NCI-H2029 (cell line): ENCODE results near the gene LMNTD2.

Experiments used
- DNase-seq: peaks from one replicate; lab custom pipeline; 2025; lab: John Stamatoyannopoulos, UW

LMNTD2 gene

DNA sequence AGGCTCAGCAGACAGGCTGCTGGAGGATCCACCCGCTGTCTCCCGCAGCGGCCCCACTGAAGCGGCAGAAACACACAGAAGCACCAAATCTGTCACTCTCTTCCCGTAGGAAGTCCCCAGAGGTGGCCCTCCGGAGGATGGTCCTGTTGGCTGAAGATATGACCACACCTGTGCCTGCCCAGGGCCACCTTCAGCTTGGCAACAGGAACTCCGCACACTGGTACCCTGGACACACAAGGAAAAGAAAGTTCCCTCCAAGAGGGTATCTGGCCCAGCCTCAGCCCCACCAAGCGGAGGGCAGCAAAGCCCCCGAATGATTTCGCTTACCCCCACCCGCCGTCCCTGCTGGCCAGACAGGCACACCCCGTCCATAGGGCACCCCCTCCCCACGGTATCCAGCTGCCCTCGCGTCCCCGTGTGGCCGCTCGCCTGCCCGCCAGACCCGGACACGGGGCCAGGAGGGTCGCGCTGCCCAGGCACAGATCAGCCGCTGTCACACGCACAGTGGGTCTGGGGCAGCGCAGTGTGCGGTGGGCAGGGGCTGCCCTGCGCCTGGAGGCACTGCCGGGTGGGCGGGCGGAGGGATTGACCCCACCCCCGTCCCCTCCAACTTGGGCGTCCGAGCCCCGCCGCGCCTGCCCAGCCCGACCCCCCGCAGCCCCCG lies 7.2 kb upstream of the LMNTD2 start:
- DNase-seq = no peak

DNA sequence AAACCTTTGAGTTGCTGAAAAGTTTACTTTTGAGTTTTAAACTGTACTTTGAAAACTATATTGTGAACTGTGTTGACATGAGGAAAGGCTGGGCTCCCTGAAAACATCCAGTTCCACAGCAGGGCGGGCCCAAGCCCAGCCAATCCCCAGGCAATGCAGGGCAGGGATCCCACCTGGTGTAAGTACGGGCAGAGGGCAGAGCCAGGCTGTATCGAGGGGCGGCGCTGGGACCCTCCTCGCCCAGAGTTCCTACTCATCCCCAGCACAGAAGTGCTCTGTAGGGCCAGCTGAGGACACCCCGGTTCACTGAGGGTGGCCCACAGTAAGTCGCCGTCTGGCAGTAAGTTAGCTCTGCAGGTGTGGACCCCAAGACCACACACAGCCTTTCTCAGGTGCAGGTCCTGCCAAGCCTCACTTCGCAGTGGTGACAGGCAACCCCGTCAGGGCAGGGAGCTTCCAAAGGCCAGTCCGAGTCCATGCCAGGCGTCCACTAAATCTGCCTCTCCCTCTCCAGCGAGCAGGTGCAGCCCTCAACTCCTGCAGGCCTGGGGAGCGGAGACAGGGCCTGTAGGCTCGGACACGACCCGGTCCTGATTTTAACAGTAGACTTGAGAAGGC lies 6.6 kb upstream of the LMNTD2 start:
- DNase-seq = no peak

DNA sequence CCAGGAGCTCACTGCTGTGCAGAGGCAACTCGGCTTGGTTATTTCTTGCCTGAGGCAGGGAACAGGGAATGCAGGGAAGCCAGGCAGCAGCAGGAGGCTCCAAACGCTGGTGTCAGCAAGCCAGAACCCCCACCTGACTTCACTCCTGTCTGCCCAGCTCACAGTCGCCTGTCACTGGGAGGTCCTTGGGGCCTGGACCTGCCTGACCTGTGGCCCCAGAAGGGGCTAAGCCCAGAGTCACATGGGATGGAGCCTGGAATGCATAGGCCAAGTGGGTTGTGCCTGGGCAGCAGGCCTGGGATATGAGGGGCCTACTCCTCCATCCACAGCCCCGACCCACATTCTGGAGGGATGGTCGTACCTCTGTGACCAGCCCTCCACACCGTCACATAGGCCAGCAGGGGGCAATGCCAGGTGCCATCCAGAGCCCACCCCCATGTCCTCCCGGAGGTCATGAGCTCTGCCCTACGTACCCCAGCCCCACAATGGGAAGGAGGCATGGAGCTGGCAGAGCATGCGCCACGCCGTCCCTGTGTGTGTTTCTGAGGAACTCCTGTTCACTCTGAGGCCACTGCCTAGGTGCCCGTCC lies 5.5 kb upstream of the LMNTD2 start:
- DNase-seq = no peak

DNA sequence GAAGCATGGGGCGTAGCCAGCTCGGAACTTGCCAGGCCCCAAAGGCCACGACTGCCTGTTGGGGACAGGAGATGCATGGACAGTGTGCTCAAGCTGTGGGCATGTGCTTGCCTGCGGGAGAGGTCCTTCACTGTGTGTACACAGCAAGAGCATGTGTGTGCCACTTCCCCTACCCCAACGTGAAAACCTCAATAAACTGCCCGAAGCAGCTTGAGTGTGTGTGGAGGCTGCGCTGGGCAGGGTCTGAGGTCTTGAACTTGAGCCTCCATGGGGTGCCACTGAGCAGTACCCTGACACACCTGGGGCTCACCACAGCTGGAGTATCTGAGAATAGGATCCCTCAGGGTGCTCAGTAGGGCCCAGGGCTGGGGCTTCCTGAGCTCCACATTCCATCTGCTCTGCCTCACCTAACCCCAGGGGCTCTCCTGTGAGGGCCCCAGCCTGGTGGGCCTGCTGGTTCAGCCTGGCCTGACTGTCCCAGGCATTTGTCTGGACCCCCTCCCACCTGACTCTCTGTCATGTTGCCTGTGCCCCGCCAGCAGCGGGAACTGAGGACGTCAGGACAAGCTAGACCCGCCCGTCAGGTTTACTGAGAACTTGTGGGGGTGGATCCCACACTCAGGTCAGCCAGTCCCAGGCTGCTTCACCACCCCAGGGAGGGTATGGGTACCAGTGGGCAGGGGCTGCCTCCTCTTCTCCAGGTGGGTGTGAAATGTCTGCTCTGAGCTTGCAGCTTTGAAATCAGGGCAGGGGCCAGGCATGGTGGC lies 3.5 kb upstream of the LMNTD2 start:
- DNase-seq = no peak

DNA sequence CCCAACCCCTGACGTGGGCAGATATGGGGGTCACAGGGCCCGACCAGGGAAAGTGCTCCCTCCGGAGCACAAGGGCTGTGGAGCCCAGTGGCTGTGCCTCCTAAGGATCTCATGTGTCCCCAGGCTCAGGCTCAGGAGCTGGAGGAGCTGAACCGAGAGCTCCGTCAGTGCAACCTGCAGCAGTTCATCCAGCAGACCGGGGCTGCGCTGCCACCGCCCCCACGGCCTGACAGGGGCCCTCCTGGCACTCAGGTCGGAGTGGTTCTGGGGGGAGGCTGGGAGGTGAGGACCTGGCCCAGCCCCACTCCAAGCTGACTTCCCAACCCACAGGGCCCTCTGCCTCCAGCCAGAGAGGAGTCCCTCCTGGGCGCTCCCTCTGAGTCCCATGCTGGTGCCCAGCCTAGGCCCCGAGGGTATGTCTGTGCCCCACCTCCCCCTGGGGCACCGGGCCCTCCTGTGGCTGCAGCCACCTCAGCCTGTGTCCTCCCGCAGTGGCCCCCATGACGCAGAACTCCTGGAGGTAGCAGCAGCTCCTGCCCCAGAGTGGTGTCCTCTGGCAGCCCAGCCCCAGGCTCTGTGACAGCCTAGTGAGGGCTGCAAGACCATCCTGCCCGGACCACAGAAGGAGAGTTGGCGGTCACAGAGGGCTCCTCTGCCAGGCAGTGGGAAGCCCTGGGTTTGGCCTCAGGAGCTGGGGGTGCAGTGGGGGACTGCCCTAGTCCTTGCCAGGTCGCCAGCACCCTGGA lies 2.7 kb upstream of the LMNTD2 start:
- no peak for DNase-seq

DNA sequence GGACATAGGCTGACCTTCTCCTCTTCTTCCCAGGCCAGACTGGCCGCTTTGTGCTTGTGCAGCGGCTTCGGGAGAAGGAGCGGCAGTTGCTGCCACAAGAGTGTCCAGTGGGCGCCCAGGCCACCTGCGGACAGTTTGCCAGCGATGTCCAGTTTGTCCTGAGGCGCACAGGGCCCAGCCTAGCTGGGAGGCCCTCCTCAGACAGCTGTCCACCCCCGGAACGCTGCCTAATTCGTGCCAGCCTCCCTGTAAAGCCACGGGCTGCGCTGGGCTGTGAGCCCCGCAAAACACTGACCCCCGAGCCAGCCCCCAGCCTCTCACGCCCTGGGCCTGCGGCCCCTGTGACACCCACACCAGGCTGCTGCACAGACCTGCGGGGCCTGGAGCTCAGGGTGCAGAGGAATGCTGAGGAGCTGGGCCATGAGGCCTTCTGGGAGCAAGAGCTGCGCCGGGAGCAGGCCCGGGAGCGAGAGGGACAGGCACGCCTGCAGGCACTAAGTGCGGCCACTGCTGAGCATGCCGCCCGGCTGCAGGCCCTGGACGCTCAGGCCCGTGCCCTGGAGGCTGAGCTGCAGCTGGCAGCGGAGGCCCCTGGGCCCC lies 1.6 kb upstream of the LMNTD2 start:
- no peak for DNase-seq

DNA sequence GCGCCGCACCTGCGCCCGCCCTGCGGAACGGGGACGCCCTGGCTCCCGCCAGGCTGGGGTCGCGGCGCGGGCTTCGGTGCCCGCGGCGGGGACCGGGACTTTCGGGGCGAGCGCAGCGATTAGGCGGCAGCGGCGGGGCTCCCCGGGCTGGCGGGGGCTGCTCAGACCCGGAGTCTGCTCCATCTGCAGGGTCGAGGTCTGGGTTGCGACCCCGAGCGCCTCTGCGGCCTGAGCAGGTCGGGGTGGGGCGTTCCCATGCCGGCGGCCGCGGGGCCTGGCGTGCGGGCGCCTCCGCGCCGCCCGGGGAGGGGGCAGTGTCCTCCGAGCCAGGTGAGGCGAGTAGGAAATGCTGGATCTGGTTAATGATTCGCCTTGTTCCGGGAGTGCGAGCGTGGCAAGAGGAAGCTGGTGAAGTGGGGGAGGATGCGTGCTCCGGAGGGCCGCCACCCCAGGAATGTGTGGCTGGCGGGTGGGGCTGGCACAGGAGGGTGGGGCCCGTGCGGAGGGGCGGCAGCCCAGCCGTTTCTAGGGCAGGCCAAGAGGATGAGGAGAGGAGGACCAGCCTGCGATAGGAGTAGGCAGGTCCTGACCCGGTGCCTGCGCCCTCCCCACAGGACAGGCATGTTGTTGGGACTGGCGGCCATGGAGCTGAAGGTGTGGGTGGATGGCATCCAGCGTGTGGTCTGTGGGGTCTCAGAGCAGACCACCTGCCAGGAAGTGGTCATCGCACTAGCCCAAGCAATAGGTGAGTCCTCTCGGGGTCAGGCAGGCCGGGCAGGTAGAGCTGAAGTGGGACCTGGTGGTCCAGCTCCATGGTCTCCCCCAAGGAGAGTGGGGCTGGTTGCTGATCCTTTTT lies 838 bp upstream of the LMNTD2 start:
- peak; percentile 20 for DNase-seq

DNA sequence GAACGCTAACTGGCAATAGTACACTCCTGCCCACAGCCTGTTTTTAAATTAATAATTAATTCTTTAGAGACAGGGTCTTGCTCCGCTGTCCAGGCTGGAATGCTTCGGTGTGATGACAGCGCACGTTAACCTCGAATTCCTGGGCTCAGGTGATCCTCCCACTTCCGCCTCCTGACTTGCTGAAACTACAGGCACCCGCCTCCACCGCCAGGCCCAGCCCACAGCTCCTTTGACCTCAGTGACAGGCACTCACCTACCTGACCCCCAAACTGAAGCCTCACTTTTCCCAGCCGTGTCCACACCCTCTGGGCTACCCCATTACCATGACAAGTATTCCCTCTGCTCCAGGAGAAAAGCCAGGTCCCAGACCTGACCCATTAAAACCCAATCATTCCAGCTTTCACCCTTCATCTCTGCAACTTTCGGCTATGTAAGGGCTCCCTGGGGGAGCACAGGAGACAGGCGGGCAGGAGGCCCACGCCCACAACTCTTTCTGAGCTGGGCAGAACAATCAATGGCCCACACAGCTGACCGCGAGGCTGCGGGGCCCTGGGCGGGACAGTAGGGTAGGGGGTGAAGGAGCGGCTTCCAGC lies 730 bp downstream of the LMNTD2 start:
- DNase-seq = no peak

DNA sequence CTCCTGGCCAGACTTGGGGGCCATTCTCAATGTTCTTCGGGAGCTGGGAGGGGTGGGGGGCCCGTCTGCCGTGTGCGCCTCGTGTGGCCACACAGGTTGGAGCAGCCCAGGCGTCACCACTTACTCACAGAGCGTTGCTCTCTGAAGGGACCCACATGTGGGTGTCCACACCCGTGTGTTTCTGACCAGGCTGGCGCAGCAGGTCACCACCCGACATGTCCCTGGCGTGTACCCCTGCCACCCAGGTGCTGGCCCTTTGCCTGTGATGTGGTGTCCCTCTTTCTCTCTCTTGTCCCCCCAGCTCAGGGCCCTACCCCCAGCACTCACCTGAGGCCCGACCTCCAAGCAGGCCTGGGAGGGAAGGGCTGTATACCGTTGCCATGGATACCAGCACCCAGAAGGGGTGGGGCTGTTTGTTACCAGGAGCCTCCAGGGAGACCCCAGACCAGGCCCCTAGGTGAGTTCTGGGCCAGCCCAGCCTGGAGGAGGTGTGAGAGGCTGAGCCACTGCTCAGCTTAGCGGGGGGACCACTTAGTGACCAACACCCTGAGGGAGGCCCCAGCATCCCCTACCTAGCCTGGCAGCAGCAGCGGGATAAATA lies 1.4 kb downstream of the LMNTD2 start:
- DNase-seq = no peak

DNA sequence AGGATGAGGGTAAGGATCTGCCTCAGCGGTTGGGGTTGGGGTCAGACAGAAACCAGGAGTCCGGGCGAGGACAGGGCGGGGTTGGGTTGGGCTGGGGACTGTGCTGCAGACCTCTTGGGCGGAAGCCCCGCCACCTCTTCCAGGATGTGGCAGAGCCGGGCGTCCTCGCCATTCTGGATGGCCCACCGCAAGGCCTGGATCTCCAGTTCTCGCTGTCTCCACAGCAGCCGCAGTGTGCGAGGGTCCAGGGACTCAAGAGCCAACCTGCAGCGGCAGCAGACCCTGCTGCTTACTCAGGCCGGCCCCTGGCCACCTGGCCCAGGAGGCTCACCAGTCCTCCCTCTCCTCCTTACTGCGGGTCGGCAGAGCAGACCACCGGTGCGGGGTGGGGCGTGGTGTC lies 2.0 kb downstream of the LMNTD2 start:
- no peak for DNase-seq

DNA sequence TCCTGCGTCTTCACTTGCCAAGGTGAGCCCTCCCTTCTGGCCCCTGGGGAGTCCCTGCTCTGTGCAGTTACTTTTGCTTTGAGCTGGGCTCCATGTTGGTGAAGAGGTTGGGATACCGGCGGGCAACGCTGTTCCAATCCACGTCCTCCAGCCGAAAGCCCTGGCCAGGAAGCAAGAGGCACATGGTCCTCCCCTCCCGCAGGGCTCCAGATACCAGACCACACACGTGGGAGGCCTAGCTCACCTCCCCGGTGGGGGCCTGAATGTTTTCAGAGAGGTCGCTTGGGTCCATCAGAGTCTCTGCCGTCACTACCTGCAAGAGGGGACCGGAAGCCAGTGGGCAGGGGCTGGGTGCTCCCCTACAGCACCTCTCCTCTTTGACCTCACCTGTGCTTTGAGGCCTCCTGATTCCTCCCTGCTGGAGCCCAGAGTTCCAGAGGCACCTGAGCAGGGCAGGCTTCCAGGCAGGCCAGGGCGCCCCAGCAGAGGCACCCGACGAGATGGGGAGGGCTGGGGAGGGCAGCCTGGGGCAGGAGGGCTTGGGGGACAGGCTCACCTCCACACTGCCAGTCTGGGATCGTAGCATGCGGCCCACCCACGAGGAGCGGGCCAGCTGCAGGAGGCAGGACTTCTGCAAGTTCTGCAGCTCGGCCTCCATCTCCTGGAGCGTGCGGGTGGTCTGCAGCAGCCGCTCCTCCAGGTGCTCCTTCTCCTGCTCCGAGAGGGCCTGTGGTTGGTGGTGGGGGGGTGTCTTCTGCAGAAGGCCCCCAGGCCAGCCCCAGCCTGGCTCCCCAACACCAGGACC lies 3.0 kb downstream of the LMNTD2 start:
- DNase-seq = no peak

DNA sequence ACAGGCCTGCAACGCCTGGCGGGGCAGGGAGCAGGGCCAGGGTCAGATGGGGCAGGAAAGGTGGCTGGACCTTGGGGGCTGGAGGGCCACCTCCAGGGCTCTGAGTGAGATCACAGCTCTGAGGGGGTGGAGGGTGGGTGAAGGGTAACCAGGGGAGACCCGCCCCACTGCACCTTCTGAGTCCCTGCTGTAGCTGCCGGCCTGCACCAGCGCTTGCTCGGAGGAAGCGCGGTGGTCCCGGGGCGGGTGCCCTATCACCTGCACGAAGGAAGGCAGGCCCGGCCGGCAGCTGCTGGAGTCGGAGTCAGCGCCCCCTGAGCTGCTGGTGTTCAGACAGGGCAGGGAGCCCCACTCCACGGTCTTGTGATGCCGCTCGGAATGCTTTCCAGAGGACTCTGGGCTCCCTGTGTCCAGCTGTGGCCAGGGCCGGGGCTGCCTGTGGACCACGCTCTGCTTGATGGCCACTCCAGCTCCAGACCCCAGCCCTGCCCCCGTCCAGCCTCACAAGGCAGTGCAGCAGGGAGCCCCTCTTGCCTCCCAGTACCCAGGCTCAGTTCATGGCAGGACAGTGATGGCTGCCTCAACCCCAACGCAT lies 3.8 kb downstream of the LMNTD2 start:
- DNase-seq = no peak

DNA sequence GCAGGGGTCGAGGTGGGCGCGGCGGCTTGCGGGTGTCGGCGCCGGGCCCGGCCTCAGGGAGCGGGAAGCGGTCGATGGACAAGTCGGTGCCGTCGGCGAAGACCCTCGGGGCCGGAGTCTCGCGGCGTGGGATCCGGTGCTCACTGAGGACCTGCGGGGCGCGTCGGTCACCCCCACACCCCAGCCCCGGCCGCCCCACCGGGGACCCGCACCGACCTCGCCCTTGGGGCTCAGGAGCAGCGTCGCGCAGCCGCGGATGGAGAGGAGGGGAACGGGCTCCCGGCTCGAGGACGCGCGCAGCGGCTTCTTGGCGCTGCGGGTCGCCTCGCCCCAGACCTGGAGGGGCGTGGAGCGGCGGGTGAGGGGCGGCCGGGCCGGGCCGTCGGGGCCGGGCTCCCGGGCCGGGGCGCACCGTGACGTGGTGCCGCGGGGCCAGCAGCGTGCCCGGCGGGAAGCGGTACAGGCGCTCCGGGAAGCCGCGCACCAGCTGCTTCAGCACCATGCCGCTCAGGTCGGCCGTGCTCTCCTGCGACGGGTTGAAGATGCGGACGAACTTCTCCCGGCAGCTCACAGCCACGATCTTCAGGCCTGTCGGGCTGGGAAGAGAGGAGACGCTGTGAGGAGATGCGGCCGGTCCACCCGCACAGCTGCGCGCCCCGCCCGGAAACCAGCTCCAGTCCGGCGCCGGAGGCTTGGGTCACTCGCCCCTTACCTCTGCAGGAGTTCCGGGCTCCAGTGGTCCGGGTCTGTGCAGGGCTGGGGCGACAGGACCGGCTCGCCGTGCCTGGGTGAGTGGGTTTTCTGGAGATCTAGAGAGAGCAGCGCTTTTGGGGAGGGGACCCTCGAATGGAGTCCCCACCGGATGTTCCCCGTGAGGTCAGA lies 4.5 kb downstream of the LMNTD2 start:
- DNase-seq = no peak

DNA sequence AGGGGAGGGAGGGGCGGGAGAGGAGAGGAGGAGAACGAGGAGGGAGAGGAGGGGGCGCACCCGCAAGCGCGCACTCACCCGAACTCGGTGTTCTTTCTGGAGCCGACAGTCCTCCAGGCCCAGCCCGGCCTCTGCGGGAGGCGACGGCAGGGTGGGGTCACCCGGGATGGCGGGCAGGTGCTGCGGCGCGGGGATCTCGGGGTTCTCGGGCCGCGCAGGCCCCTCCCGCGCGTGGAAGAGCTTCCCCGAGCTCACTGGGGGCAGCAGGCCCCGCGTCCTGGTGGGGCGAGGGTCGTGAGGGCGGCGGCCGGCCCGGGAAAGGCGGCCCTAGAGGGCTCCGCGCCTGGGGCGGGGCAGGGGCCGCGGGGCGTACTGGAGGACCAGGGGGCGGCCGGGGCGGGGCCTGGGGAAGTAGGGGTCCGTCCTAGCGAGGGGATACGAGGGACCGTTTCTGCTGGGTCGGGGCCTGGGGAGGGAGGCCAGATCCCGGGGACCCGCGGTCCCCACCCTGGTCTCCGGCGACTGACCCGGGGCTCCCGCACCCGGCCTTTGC lies 5.2 kb downstream of the LMNTD2 start:
- DNase-seq = no peak

DNA sequence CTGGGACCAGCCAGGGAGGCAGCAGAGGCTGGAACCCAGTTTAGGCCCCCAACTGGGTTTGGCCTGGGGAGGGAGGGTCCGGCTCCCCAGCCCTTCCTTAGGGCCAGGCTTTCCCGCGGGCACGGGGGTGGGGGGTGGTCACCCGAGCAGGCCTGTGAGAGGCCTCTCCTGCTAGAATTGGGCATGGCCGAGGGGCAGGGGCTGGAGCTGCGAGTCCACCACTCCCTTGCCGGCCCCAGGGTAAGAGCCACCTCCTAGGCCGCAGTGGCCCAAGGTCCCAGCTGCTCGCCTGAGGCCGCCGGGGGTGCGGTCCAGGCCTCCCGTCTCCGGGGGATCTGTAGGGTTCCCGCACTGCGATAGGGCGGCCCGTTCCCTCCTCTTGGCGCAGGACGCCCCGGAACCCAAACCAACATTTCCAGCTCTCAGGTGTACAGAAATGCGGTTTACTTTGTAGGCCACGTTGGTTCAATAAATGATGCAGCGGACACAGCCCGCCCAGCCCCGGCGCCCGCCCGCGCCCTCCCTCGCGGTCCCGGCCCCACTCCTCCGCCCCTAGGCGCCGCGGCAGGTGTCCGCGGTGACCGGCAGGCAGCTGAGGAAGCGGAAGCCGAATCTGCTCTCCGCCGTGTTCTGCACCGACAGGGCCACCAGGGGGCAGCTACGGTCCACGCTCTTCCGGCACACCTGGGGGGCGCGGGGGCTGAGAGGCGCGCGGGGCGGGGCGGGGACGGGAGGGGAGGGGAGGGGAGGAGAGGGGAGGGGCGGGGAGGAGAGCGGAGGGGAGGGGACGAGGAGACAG lies 5.9 kb downstream of the LMNTD2 start:
- peak; percentile 70 for DNase-seq

DNA sequence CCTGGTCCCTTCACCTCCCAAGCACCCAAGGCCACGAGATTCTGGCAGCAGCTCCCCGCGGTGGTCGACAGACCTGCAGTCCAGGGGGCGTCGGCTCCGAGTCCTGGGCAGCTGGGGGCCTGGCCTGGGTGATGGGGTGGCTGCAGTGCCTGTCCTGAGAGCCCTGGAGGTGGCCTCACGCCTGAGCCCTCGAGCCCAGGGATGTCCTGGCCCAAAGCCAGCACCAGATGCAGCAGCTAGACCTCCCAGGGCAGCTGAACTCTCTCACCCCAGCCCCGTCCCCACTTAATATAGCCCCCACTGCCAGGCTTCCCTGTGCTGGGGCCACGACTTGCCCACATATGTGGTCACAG lies 6.6 kb downstream of the LMNTD2 start:
- no peak for DNase-seq
